ENCODE data around the gene CALCA. TPM values are rescaled to one million over a fixed set of nuclear protein-coding genes. Genes with fewer than 3 reads are reported as not detected.
"Not testable (repeated sequence)": the region's sequence is repeated elsewhere in the genome, so short reads cannot be mapped to it uniquely, and the experiment has no call there.

Gene CALCA, protein sequence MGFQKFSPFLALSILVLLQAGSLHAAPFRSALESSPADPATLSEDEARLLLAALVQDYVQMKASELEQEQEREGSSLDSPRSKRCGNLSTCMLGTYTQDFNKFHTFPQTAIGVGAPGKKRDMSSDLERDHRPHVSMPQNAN
- total RNA-seq: not detected

DNA sequence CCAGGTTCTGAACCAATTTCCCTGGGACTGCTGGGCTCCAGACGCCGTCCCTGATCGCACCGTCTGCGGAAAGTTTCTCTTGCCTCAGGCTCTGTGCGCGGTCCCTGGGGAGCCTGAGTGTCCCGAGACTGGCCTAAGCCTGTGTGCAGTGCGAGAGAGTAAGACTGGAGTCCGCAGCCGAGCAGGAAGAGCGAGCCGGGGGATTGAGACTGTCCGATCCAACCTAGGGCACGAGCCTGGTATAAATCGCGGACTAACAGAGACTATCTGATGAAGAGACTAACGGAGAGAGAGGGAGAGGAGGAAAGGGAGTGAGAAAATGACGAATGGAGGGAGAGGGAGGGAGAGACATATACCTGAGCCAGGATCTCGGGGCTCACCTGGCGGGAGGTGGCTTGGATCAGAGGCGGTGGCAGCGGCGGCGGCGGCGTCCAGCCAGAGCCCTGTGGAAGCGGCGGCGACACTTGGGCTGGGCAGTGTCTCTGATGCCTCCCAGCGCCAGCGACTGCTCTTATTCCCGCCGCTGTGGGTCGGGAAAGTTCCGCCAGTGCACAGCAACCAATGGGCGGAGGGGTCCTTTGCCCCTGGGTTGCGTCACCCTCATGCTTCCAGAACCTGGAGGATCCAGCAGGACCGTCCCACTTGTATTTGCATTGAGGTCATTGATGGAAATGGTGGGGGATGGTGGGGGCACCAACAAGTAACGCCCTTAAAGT, at the start of gene CALCA:
TSS of gene CALCA (minus strand) at position 487 of the 716 bp plus-strand sequence. CDS start 1,159 bp downstream, outside the sequence.
- intact Hi-C loops (cut with DNase I): no loop called here
- DNase-seq (ENCODE audit: low spot score in 2 of 2): no peak
- TF ChIP-seq, protein P1, sequence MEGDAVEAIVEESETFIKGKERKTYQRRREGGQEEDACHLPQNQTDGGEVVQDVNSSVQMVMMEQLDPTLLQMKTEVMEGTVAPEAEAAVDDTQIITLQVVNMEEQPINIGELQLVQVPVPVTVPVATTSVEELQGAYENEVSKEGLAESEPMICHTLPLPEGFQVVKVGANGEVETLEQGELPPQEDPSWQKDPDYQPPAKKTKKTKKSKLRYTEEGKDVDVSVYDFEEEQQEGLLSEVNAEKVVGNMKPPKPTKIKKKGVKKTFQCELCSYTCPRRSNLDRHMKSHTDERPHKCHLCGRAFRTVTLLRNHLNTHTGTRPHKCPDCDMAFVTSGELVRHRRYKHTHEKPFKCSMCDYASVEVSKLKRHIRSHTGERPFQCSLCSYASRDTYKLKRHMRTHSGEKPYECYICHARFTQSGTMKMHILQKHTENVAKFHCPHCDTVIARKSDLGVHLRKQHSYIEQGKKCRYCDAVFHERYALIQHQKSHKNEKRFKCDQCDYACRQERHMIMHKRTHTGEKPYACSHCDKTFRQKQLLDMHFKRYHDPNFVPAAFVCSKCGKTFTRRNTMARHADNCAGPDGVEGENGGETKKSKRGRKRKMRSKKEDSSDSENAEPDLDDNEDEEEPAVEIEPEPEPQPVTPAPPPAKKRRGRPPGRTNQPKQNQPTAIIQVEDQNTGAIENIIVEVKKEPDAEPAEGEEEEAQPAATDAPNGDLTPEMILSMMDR (IDR thresholded peaks at IDR 0.05): no peak
- Histone ChIP-seq H3K36me3 (no peaks in the 10 kb centered on the region), H3K27ac (no peak within 1 kb of the TSS), H3K27me3 (peaks cover 10% of the 10 kb centered on the region), H3K4me3 (peak within 1 kb of the TSS in 1 of 2 donors; percentile 51), H3K9me3 (no peaks in the 10 kb centered on the region), H3K4me1 (peaks cover 0 to 19% of the 10 kb centered on the region in 2 donors)

DNA sequence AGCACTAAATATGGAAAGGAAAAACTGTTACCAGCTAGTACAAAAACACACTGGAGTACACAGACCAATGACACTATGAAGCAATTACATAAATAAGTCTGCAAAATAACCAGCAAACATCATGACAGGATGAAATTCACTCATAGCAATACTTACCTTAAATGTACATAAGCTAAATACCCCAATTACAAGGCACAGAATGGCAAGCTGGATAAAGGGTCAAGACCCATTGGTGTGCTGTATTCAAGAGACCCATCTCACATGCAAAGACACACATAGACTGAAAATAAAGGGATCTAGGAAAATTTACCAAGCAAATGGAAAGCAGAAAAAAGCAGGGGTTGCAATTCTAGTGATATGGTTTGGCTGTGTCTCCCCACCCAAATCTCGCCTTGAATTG, 44.0 kb upstream of the CALCA start:
- TF ChIP-seq, protein P1 (IDR thresholded peaks at IDR 0.05): no peak
- Histone ChIP-seq H3K4me1 (no peaks in the 10 kb centered on the region), H3K4me3 (no peak overlapping the region), H3K27ac (no peak overlapping the region), H3K9me3 (peaks cover 0 to 5% of the 10 kb centered on the region in 2 donors), H3K36me3 (no peaks in the 10 kb centered on the region), H3K27me3 (no peaks in the 10 kb centered on the region)
- intact Hi-C loops (cut with DNase I): no loop called here
- no peak for DNase-seq (ENCODE audit: low spot score in 2 of 2)

DNA sequence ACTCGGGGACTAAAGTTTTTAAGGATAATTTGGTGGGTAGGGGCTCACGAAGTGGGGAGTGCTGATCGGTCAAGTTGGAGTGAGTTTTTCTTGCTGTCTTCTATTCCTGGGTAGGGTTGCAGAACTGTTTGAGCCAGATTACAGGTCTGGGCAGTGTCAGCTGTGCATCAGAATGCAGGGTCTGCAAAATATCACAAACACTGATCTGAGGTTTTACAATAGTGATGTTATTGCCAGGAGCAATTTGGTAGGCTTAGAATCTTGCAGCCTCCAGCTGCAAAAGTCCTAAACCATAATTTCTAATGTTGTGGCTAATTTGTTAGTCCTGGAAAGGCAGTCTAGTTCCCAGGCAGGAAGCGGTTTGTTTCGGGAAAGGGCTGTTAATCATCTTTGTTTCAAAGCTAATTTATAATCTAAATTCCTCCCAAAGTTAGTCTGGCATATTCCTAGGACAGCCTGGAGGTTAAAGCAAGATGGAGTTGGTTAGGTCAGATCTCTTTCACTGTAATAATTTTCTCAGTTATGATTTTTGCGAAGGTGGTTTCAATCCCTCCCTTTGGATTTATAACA, 39.7 kb upstream of the CALCA start:
- H3K36me3 ChIP-seq: no peaks in the 10 kb centered on the region
- intact Hi-C loops (cut with DNase I): no loop called here
- no peaks in the 10 kb centered on the region for H3K27me3 ChIP-seq
- DNase-seq (ENCODE audit: low spot score in 2 of 2): no peak
- TF ChIP-seq, protein P1 (IDR thresholded peaks at IDR 0.05): no peak
- no peaks in the 10 kb centered on the region for H3K9me3 ChIP-seq
- H3K4me3 ChIP-seq: no peak overlapping the region
- H3K4me1 ChIP-seq: no peaks in the 10 kb centered on the region
- no peak overlapping the region for H3K27ac ChIP-seq

DNA sequence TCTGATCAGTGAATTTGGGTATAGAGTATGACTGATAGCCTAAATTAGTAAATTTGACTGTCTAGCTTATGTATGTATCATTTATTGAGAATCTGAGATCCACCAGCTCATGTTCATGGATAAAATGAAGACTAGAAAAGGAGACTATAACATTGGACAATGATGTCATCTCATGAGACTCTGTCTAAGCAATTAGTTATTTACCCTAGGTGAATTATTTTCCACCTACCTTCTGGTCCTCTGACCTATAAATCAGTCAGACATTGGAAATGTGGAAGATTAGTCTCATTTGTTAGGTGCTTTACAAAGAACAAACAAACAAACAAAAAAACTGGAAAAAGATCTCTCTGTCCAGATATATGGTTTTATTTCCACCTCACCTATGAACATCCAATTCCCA, 38.7 kb upstream of the CALCA start:
- no peaks in the 10 kb centered on the region for H3K9me3 ChIP-seq
- H3K4me1 ChIP-seq: no peaks in the 10 kb centered on the region
- H3K27ac ChIP-seq: no peak overlapping the region
- DNase-seq (ENCODE audit: low spot score in 2 of 2): no peak
- TF ChIP-seq, protein P1 (IDR thresholded peaks at IDR 0.05): no peak
- intact Hi-C loops (cut with DNase I): no loop called here
- no peaks in the 10 kb centered on the region for H3K36me3 ChIP-seq
- H3K4me3 ChIP-seq: no peak overlapping the region
- H3K27me3 ChIP-seq: no peaks in the 10 kb centered on the region

DNA sequence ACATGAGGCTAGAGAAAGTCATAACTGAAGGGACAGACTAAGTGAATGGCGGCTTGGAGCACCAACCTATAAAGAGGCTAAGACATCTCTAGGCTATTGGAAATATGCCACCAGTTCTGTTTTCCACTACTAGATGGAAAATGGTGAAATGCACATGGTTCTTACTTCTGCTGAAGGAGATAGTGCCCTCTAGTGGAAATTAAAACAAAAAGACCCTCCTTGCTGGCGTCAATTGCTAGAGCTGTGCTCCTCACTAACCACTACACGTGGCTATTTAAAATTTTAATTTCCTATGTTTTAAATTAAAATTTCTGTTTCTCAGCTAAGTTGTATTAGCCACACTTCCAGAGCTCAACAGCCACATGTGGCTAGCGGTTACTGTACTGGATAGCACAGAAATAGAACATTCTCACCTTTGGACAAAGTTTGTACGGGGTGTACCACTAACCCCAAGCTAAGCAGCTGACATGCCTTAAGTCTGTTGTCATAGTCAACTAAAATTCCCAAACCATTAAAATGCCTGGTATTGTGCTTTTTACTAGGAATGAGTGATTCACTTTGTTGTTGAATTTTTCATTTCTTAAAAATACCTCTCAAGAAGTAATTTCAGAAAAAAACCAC, 34.1 kb upstream of the CALCA start:
- no peak overlapping the region for H3K4me3 ChIP-seq
- no peaks in the 10 kb centered on the region for H3K4me1 ChIP-seq
- H3K27me3 ChIP-seq: no peaks in the 10 kb centered on the region
- H3K27ac ChIP-seq: no peak overlapping the region
- no peaks in the 10 kb centered on the region for H3K9me3 ChIP-seq
- intact Hi-C loops (cut with DNase I): no loop called here
- no peaks in the 10 kb centered on the region for H3K36me3 ChIP-seq
- no peak for DNase-seq (ENCODE audit: low spot score in 2 of 2)
- TF ChIP-seq, protein P1 (IDR thresholded peaks at IDR 0.05): peak in 1 of 3 experiments; percentile 26

DNA sequence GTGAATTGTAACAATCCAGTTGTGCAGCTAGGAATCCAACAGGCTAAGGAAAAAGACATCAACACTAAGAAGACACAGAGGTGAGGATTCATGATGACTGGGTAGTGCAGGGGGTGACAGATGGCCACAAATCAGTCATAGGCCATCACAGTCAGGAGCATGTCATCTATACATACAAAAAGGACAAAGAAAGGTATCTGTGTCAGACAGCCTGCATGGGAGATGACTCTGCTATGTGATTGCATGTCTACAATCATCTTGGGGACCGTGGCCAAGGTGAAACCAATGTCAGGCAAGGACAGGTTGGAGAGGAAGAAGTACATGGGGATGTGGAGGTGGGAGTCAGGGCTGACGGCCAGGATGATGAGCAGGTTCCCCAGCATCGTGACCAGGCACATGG, 16.0 kb upstream of the CALCA start:
- H3K9me3 ChIP-seq; intact Hi-C loops (cut with DNase I); H3K4me3 ChIP-seq; H3K27me3 ChIP-seq; H3K36me3 ChIP-seq; DNase-seq (ENCODE audit: low spot score in 2 of 2); H3K4me1 ChIP-seq; H3K27ac ChIP-seq: not testable (repeated sequence)
